ENCODE results near the gene FKBP5. TPM values are rescaled to one million over a fixed set of nuclear protein-coding genes. Genes with fewer than 3 reads are reported as not detected.
"Not testable (repeated sequence)": the region's sequence is repeated elsewhere in the genome, so short reads cannot be mapped to it uniquely, and the experiment has no call there.

The FKBP5 gene
- total RNA-seq, 1 experiment from 2014 or later: 15.0 TPM

GRCh38 chr6:35541836-35542235 lies 146.9 kb downstream of the FKBP5 start:
- no peak for DNase-seq
- Histone ChIP-seq H3K36me3 (replicated peaks; ENCODE audit: control insufficient read depth, insufficient read depth, low read length) (no peaks in the 10 kb centered on the region), H3K4me3 (ENCODE audit: insufficient read depth, low read depth, low read length) (no peak overlapping the region), H3K27me3 (ENCODE audit: control insufficient read depth, insufficient read depth, low read length) (no peaks in the 10 kb centered on the region)

GRCh38 chr6:35539223-35539622 lies 149.5 kb downstream of the FKBP5 start:
- Histone ChIP-seq H3K27me3 (ENCODE audit: control insufficient read depth, insufficient read depth, low read length) (no peaks in the 10 kb centered on the region), H3K4me3 (ENCODE audit: insufficient read depth, low read depth, low read length) (no peak overlapping the region), H3K36me3 (replicated peaks; ENCODE audit: control insufficient read depth, insufficient read depth, low read length) (no peaks in the 10 kb centered on the region)
- DNase-seq: no peak

- H3K4me3 ChIP-seq (ENCODE audit: insufficient read depth, low read depth, low read length); H3K36me3 ChIP-seq (replicated peaks; ENCODE audit: control insufficient read depth, insufficient read depth, low read length); H3K27me3 ChIP-seq (ENCODE audit: control insufficient read depth, insufficient read depth, low read length); DNase-seq: not testable (repeated sequence)
These were observed 152.9 kb downstream of the FKBP5 start for GRCh38 chr6:35535847-35536246.

GRCh38 chr6:35534407-35535170 lies 154.1 kb downstream of the FKBP5 start:
- Histone ChIP-seq H3K27me3 (ENCODE audit: control insufficient read depth, insufficient read depth, low read length) (no peaks in the 10 kb centered on the region), H3K4me3 (ENCODE audit: insufficient read depth, low read depth, low read length) (no peak overlapping the region), H3K36me3 (replicated peaks; ENCODE audit: control insufficient read depth, insufficient read depth, low read length) (no peaks in the 10 kb centered on the region)
- peak; percentile 38 for DNase-seq

- DNase-seq: no peak
- no peak overlapping the region for H3K4me3 ChIP-seq (ENCODE audit: insufficient read depth, low read depth, low read length)
- no peaks in the 10 kb centered on the region for H3K36me3 ChIP-seq (replicated peaks; ENCODE audit: control insufficient read depth, insufficient read depth, low read length)
- H3K27me3 ChIP-seq (ENCODE audit: control insufficient read depth, insufficient read depth, low read length): no peaks in the 10 kb centered on the region
These were observed 154.7 kb downstream of the FKBP5 start for GRCh38 chr6:35533981-35534380.

- DNase-seq: no peak
- no peaks in the 10 kb centered on the region for H3K27me3 ChIP-seq (ENCODE audit: control insufficient read depth, insufficient read depth, low read length)
- H3K4me3 ChIP-seq (ENCODE audit: insufficient read depth, low read depth, low read length): no peak overlapping the region
- no peaks in the 10 kb centered on the region for H3K36me3 ChIP-seq (replicated peaks; ENCODE audit: control insufficient read depth, insufficient read depth, low read length)
These were observed 156.6 kb downstream of the FKBP5 start for GRCh38 chr6:35532126-35532525.

- Histone ChIP-seq H3K4me3 (ENCODE audit: insufficient read depth, low read depth, low read length) (no peak overlapping the region), H3K36me3 (replicated peaks; ENCODE audit: control insufficient read depth, insufficient read depth, low read length) (no peaks in the 10 kb centered on the region), H3K27me3 (ENCODE audit: control insufficient read depth, insufficient read depth, low read length) (no peaks in the 10 kb centered on the region)
- DNase-seq: no peak
These were observed 164.2 kb downstream of the FKBP5 start for GRCh38 chr6:35524380-35525020.

Other genes starting within 250 kb of the FKBP5 start
- gene FANCE, start 236.6 kb downstream of the FKBP5 start, total RNA-seq (2014; rRNA removed; shearing (Covaris generic)): 18.7 and 22.8 TPM in 2 replicates
- 2,080 and 2,249 TPM in 2 replicates for gene RPL10A, start 220.5 kb downstream of the FKBP5 start, total RNA-seq (2014; rRNA removed; shearing (Covaris generic))
- 17.6 and 18.0 TPM in 2 replicates for gene TEAD3, start 191.8 kb downstream of the FKBP5 start, total RNA-seq (2014; rRNA removed; shearing (Covaris generic))
- 0.55 and 1.3 TPM in 2 replicates for gene TULP1, start 176.0 kb downstream of the FKBP5 start, total RNA-seq (2014; rRNA removed; shearing (Covaris generic))
- 0.94 and 3.0 TPM in 2 replicates for gene ARMC12, start 48.1 kb upstream of the FKBP5 start, total RNA-seq (2014; rRNA removed; shearing (Covaris generic))
- 4.2 and 10.8 TPM in 2 replicates for gene CLPSL2, start 87.7 kb upstream of the FKBP5 start, total RNA-seq (2014; rRNA removed; shearing (Covaris generic))
- not detected in 2 replicates for gene CLPSL1, start 92.1 kb upstream of the FKBP5 start, total RNA-seq (2014; rRNA removed; shearing (Covaris generic))
- not detected in 2 replicates for gene CLPS, start 108.4 kb upstream of the FKBP5 start, total RNA-seq (2014; rRNA removed; shearing (Covaris generic))
- gene LHFPL5, start 116.4 kb upstream of the FKBP5 start, total RNA-seq (2014; rRNA removed; shearing (Covaris generic)): not detected in 2 replicates
- gene SRPK1, start 232.2 kb upstream of the FKBP5 start, total RNA-seq (2014; rRNA removed; shearing (Covaris generic)): 74.1 and 92.0 TPM in 2 replicates

All from H7 (cell line).